GM23338 (cell line): ENCODE results near the gene TRIOBP.

Experiments
- CREB1 ChIP-seq: fragments of 250-450 bp; sonication (Bioruptor Pico); IDR thresholded peaks from 2 replicates; pipeline ENCODE4 v1.5.0; 2020; ENCODE audit warnings: low read depth, mild to moderate bottlenecking, moderate library complexity
- EZH2 ChIP-seq: fragments of 200-600 bp; sonication (generic); IDR thresholded peaks from one replicate; pipeline ENCODE4 v1.8.0; 2017; ENCODE audit warnings: antibody characterized with exemption, mild to moderate bottlenecking, low read depth; ENCODE audit not compliant: unreplicated experiment
- EZH2phosphoT487 ChIP-seq: fragments of 200-600 bp; sonication (generic); IDR thresholded peaks from one replicate; pipeline ENCODE4 v1.8.1; 2018; ENCODE audit warnings: antibody characterized with exemption; ENCODE audit not compliant: unreplicated experiment
- JUNB ChIP-seq: IDR thresholded peaks from one replicate; pipeline ENCODE4 v1.6.1; 2016; ENCODE audit warnings: antibody characterized with exemption; ENCODE audit not compliant: unreplicated experiment
- NANOG ChIP-seq: IDR thresholded peaks from 2 replicates; pipeline ENCODE4 v1.6.1; 2016; ENCODE audit warnings: antibody characterized with exemption, borderline replicate concordance
- POLR2AphosphoS5 ChIP-seq: IDR thresholded peaks from 2 replicates; pipeline ENCODE4 v1.6.1; 2016; ENCODE audit warnings: antibody characterized with exemption, low read depth
- TF ChIP-seq, protein P1 (sequence below), 2 experiments: fragments of 200-600 bp in 1 of 2; sonication (generic) in 1 of 2; conservative IDR thresholded peaks; 2 replicates each; pipeline versions ENCODE4 v1.5.1 to v1.6.1; 2016 to 2017; ENCODE audit warnings: antibody characterized with exemption in 2 of 2, low read depth in 2 of 2, mild to moderate bottlenecking in 2 of 2, moderate library complexity in 1 of 2
- TF ChIP-seq, protein P2 (sequence below): IDR thresholded peaks from one replicate; pipeline ENCODE4 v1.6.1; 2018; ENCODE audit warnings: antibody characterized with exemption; ENCODE audit not compliant: unreplicated experiment

DNA sequence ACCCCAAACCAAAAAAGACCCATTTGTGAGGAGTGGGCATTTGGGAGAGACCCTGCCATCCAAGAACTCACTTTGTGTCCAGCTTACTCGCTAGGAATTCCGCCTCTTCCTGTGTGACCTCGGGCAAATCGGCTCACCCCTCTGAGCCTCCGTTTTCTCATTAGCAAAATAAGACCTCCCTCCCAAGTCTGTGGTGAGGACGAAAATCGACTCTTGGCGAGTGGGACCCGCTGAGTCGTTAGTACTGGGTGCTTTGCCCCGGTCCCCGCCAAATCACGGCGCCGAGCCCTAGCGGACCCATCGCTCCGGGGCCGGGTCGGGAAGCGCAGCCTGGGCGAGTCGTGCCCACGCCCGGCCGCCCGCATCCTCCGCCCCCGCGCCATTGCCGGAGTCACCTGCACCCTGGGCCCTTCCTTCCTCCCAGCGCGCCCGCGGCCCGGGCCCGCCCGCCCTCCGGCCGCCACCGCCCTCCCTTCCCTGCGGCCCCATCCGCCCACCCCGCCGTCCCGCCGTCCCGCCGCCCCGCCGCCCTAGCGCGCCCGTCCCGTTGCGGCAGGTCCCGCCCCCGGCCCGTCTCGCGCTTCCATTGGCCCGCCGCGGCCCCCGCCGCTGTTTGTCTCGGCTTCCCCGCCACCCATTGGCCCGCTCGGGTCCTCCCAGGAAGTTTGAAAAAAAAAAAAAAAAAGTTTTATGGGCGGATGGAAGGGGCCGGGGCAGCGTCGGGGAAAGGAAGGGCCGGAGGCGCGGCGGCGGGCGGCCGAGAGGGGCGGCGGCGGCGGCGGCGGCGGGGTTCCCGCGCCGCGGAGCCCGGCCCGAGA, 48.9 kb downstream of the TRIOBP start:
- TF ChIP-seq, protein P1, sequence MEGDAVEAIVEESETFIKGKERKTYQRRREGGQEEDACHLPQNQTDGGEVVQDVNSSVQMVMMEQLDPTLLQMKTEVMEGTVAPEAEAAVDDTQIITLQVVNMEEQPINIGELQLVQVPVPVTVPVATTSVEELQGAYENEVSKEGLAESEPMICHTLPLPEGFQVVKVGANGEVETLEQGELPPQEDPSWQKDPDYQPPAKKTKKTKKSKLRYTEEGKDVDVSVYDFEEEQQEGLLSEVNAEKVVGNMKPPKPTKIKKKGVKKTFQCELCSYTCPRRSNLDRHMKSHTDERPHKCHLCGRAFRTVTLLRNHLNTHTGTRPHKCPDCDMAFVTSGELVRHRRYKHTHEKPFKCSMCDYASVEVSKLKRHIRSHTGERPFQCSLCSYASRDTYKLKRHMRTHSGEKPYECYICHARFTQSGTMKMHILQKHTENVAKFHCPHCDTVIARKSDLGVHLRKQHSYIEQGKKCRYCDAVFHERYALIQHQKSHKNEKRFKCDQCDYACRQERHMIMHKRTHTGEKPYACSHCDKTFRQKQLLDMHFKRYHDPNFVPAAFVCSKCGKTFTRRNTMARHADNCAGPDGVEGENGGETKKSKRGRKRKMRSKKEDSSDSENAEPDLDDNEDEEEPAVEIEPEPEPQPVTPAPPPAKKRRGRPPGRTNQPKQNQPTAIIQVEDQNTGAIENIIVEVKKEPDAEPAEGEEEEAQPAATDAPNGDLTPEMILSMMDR (conservative IDR thresholded peaks at IDR 0.05; ENCODE audit: low read depth in 2 of 2) = no peak
- TF ChIP-seq POLR2AphosphoS5 (peak; percentile 21), EZH2 (no peak), JUNB (no peak), CREB1 (CRISPR knock-in tag) (no peak), NANOG (no peak), EZH2phosphoT487 (no peak)
- TF ChIP-seq, protein P2, sequence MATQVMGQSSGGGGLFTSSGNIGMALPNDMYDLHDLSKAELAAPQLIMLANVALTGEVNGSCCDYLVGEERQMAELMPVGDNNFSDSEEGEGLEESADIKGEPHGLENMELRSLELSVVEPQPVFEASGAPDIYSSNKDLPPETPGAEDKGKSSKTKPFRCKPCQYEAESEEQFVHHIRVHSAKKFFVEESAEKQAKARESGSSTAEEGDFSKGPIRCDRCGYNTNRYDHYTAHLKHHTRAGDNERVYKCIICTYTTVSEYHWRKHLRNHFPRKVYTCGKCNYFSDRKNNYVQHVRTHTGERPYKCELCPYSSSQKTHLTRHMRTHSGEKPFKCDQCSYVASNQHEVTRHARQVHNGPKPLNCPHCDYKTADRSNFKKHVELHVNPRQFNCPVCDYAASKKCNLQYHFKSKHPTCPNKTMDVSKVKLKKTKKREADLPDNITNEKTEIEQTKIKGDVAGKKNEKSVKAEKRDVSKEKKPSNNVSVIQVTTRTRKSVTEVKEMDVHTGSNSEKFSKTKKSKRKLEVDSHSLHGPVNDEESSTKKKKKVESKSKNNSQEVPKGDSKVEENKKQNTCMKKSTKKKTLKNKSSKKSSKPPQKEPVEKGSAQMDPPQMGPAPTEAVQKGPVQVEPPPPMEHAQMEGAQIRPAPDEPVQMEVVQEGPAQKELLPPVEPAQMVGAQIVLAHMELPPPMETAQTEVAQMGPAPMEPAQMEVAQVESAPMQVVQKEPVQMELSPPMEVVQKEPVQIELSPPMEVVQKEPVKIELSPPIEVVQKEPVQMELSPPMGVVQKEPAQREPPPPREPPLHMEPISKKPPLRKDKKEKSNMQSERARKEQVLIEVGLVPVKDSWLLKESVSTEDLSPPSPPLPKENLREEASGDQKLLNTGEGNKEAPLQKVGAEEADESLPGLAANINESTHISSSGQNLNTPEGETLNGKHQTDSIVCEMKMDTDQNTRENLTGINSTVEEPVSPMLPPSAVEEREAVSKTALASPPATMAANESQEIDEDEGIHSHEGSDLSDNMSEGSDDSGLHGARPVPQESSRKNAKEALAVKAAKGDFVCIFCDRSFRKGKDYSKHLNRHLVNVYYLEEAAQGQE = no peak
